A673 (cell line): ENCODE results near the gene MISP. TPM values are rescaled to one million over a fixed set of nuclear protein-coding genes. Genes with fewer than 3 reads are reported as not detected.
"Not testable (repeated sequence)": the region's sequence is repeated elsewhere in the genome, so short reads cannot be mapped to it uniquely, and the experiment has no call there.

Experiments
- BruUV-seq: library from RNA; stranded (reverse); fragments of 400-500 nt; replicated peaks from 2 replicates; lab custom pipeline; 2021; lab: Mats Ljungman, UMichigan
- CTCF ChIA-PET: fragments of 300-600 bp; sonication (Branson Sonifier 250); formaldehyde crosslinking; loops from one replicate; lab custom pipeline; 2022; ENCODE audit warnings: antibody characterized with exemption; lab: Charles Lee
- POLR2A ChIA-PET: fragments of 300-600 bp; sonication (Branson Sonifier 250); formaldehyde crosslinking; loops from one replicate; lab custom pipeline; 2022; ENCODE audit warnings: antibody characterized with exemption; ENCODE audit not compliant: low non-redundant PET; lab: Charles Lee
- DNase-seq: peaks from one replicate; pipeline ENCODE4 v3.0.0-alpha.2; 2015; ENCODE audit warnings: low spot score
- H3K27ac ChIP-seq: fragments of 200-600 bp; sonication (generic); 2 replicates; pipeline ENCODE4 v1.5.1; 2016; ENCODE audit warnings: mixed run types, low read depth, mild to moderate bottlenecking, mixed read lengths, antibody characterized with exemption, low read length; ENCODE audit not compliant: poor library complexity, severe bottlenecking
- H3K27me3 ChIP-seq: fragments of 200-600 bp; sonication (generic); replicated peaks from 2 replicates; pipeline ENCODE4 v1.6.1; 2017; ENCODE audit warnings: mixed run types, low read depth, mild to moderate bottlenecking, mixed read lengths, antibody characterized with exemption, low read length; ENCODE audit not compliant: insufficient read depth, poor library complexity
- H3K36me3 ChIP-seq: fragments of 200-600 bp; sonication (generic); 2 replicates; pipeline ENCODE4 v1.6.1; 2016; ENCODE audit warnings: mixed run types, mild to moderate bottlenecking, mixed read lengths, antibody characterized with exemption, low read length; ENCODE audit not compliant: insufficient read depth, poor library complexity, severe bottlenecking
- H3K4me1 ChIP-seq: fragments of 200-600 bp; sonication (generic); 2 replicates; pipeline ENCODE4 v1.6.1; 2017; ENCODE audit warnings: mixed run types, mild to moderate bottlenecking, mixed read lengths, antibody characterized with exemption, low read length; ENCODE audit not compliant: insufficient read depth, poor library complexity, severe bottlenecking
- H3K4me3 ChIP-seq: fragments of 200-600 bp; sonication (generic); 2 replicates; pipeline ENCODE4 v1.5.1; 2016; ENCODE audit warnings: low read depth, mixed run types, mild to moderate bottlenecking, mixed read lengths, low read length; ENCODE audit not compliant: poor library complexity, severe bottlenecking
- H3K9me3 ChIP-seq: fragments of 200-600 bp; sonication (generic); 2 replicates; pipeline ENCODE4 v1.6.1; 2016; ENCODE audit warnings: mixed run types, low read depth, mild to moderate bottlenecking, mixed read lengths, antibody characterized with exemption, low read length; ENCODE audit not compliant: poor library complexity, severe bottlenecking
- CTCF ChIP-seq: fragments of 300-800, 200-600 bp; sonication (generic); conservative IDR thresholded peaks from 2 replicates; pipeline ENCODE4 v1.5.1; 2017; ENCODE audit warnings: low read depth, mild to moderate bottlenecking, antibody characterized with exemption, low read length, moderate library complexity, mixed read lengths
- EZH2 ChIP-seq: fragments of 200-600 bp; sonication (generic); IDR thresholded peaks from 2 replicates; pipeline ENCODE4 v1.6.1; 2017; ENCODE audit warnings: borderline replicate concordance, low read depth, mild to moderate bottlenecking, mixed read lengths, antibody characterized with exemption, low read length; ENCODE audit not compliant: poor library complexity, severe bottlenecking
- intact Hi-C: fragments of 100-400 bp; cut with micrococcal nuclease; formaldehyde crosslinking; loops from one replicate; pipeline ENCODE4 v1.10.0; 2022; ENCODE audit not compliant: unreplicated experiment
- total RNA-seq: library from RNA; stranded (reverse); gene quantifications from 2 replicates; pipeline ENCODE4 v1.2.3, GENCODE V29; 2021

MISP gene
- total RNA-seq, 1 experiment from 2014 or later, result 0.11 TPM

GRCh38 chr19:725461-726089 lies 25.3 kb upstream of the MISP start:
- Histone ChIP-seq H3K4me1 (no peaks in the 10 kb centered on the region), H3K27ac (no peak overlapping the region), H3K9me3 (no peaks in the 10 kb centered on the region), H3K27me3 (no peaks in the 10 kb centered on the region), H3K4me3 (no peak overlapping the region), H3K36me3 (no peaks in the 10 kb centered on the region)
- DNase-seq, result no peak
- BruUV-seq, result no TSS peak
- intact Hi-C loops, result no loop called here
- ChIA-PET POLR2A (no interaction called here), CTCF (no interaction called here)
- no peak for TF ChIP-seq EZH2
- TF ChIP-seq CTCF, result no peak

GRCh38 chr19:726993-727956 lies 23.6 kb upstream of the MISP start:
- no peak for TF ChIP-seq CTCF
- TF ChIP-seq EZH2, result no peak
- ChIA-PET POLR2A (no interaction called here), CTCF (no interaction called here)
- Histone ChIP-seq H3K4me1 (no peaks in the 10 kb centered on the region), H3K4me3 (no peak overlapping the region), H3K36me3 (no peaks in the 10 kb centered on the region), H3K9me3 (no peaks in the 10 kb centered on the region), H3K27ac (no peak overlapping the region), H3K27me3 (no peaks in the 10 kb centered on the region)
- no peak for DNase-seq
- no TSS peak for BruUV-seq
- intact Hi-C loops, result no loop called here

- no peak for TF ChIP-seq EZH2
- TF ChIP-seq CTCF, result no peak
- intact Hi-C loops, result no loop called here
- Histone ChIP-seq H3K9me3 (no peaks in the 10 kb centered on the region), H3K27me3 (no peaks in the 10 kb centered on the region), H3K4me1 (no peaks in the 10 kb centered on the region), H3K4me3 (no peak overlapping the region), H3K36me3 (no peaks in the 10 kb centered on the region), H3K27ac (no peak overlapping the region)
- DNase-seq, result peak; percentile 56
- ChIA-PET POLR2A (no interaction called here), CTCF (no interaction called here)
- no TSS peak for BruUV-seq
These were observed 22.9 kb upstream of the MISP start for GRCh38 chr19:728011-728410.

- H3K27me3 ChIP-seq, BruUV-seq, H3K9me3 ChIP-seq, H3K27ac ChIP-seq, DNase-seq, H3K4me3 ChIP-seq, H3K4me1 ChIP-seq, CTCF ChIA-PET, intact Hi-C loops, H3K36me3 ChIP-seq, POLR2A ChIA-PET: not testable (repeated sequence)
These were observed 21.3 kb upstream of the MISP start for GRCh38 chr19:729564-729963.
